HG02885 (cell line): ENCODE results near the gene DCST1.
"Not testable (repeated sequence)": the region's sequence is repeated elsewhere in the genome, so short reads cannot be mapped to it uniquely, and the experiment has no call there.

Experiments
- ATAC-seq: cut with Tn5 transposase; IDR thresholded peaks from one replicate; pipeline ENCODE4 v1.9.1; 2021; ENCODE audit warnings: mild to moderate bottlenecking; ENCODE audit not compliant: unreplicated experiment, poor library complexity

Gene DCST1

DNA sequence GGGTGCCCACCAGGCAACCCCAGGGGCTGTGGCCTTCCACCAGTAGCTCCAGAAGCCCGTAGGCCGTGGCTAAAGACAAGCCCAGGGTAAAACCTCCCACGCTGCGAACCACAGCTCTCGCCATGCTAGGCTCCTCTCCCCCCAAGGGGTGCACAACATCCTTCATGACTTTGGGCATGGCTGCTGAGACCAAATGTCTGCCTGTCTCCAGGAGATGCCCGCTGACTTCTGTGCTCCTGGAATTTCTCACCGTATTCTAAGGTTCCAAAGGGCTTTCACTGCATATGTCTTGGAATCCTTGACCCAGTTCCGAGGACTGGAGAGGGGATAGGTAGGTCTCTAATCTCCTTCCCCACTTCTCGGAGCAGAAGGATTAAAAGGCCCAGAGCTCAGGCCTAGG lies at the start of gene DCST1, which contains the start of gene DCST2:
Gene DCST1, plus strand, starts transcription at position 301 of the 400 bp plus-strand sequence. CDS start 213 bp downstream, outside the sequence.
Gene DCST2, minus strand, starts transcription at position 258 of the 400 bp plus-strand sequence. Its CDS starts 80 bp downstream, at position 178.
- ATAC-seq = no peak

DNA sequence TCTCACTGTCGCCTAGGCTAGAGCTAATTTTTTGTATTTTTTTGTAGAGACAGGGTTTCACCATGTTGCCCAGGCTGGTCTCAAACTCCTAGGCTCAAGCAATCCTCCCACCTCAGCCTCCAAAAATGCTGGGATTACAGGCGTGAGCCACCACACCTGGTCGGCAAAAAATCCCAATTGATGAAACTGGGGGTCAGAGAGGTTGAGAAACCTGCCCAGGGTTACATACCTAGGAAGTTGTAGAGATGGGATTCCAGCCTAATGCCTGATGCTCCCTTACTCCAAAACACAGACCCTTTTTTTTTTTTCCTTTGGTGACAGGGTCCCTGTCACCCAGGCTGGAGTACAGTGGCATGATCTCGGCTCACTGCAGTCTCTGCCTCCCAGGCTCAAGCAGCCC lies 46.9 kb upstream of the DCST1 start:
- ATAC-seq = not testable (repeated sequence)

- ATAC-seq = no peak
Observed at GRCh38 chr1:154987326-154987725, 46.3 kb upstream of the DCST1 start.

- no peak for ATAC-seq
Observed at GRCh38 chr1:154988058-154988954, 45.3 kb upstream of the DCST1 start.

GRCh38 chr1:154989195-154989860 lies 44.3 kb upstream of the DCST1 start:
- ATAC-seq = no peak

DNA sequence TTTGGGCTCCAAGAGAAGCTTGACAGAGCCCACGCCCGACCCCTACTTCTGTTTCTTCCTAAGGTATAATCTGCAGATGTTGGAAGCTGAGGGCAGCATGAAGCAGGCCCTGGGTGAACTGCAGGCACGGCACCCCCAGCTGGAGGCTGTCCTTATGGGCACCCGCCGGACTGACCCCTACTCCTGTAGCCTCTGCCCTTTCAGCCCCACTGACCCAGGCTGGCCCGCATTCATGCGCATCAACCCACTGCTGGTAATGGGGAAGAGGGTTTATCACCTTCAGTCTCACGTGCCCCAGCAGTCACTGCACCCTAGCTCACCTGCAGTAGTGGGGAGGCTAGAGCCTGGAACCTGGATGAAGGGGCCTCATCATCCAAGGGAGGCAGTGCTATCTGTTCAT lies 43.3 kb upstream of the DCST1 start:
- ATAC-seq = no peak

GRCh38 chr1:154992721-154993571 lies 40.7 kb upstream of the DCST1 start:
- no peak for ATAC-seq

DNA sequence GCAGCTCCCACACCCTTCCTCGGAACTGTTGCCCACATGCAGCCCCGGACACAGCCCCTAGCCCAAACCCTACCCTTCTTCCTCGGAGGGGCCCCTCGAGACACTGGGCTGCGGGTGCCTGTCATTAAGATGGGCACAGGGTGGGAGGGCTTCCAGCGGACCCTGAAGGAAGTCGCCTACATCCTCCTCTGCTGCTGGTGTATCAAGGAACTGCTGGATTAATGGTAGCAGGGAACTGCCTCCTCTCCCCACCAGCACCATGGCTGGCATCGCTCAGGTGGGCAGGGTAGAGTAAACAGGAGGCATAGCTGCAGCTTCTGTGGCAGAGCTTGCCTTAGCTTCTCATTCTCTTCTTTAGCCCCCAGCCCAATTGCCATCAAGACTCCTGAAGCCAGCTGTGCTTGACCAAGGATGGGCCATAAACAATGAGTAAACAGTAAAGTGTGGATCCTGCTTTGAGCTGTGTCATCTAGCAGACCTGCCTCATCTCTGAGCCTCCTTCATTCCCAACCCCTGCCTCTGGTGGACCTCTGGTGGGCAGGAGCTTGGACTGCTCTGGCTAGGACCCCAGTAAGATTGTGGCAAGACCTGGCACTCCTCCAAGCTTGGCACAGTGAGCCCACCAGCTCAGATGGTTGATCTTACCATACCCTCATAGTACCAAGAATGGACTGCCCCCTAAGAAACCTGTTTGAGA lies 39.9 kb upstream of the DCST1 start, which contains the start of gene LENEP:
Gene LENEP, plus strand, starts transcription at position 15 of the 697 bp plus-strand sequence. Its CDS starts 22 bp downstream, at position 37.
- no peak for ATAC-seq

- no peak for ATAC-seq
Observed at GRCh38 chr1:154994269-154994587, 39.4 kb upstream of the DCST1 start.

DNA sequence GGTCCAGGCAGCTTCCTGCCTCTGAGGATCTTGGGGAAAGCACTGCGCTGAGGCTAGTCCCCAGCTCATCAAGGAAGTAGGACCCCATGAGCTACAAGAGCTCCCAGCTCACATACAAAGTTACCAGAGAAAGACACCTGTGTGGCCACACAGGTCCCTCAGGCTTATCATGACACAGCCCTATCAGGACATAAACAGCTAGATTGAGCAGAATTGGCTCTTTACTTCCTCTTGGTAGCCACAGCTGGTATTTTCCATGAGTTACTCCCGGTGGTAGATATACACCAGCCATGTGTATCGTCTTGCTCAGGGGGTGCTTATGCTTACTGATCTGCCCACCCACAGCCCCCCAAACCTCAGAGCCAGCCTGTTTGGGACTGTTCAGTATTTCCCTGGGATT lies 39.0 kb upstream of the DCST1 start:
- ATAC-seq = no peak

DNA sequence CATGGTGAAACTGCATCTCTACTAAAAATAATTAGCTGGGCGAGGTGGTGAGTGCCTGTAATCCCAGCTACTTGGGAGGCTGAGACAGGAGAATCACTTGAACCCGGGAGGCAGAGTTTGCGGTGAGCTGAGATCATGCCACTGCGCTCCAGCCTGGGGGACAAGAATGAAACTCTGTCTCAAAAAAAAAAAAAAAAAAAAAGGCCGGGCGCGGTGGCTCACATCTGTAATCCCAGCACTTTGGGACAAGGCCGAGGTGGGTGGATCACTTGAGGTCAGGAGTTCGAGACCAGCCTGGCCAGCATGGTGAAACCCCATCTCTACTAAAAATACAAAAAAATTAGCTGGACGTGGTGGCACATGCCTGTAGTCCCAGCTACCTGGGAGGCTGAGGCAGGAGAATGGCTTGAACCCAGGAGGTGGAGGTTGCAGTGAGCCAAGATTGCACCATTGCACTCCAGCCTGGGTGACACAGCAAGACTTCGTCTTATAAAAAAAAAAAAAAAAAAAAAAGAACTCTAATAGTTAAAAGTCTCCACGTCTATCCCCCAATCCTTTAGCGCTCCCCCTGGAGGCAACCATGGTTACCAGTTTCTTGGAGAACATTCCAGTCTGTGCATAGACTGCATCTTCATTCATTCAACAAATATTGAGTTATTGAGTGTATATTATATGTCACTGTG lies 38.2 kb upstream of the DCST1 start:
- not testable (repeated sequence) for ATAC-seq

GRCh38 chr1:154996966-154997701 lies 36.5 kb upstream of the DCST1 start:
- no peak for ATAC-seq

DNA sequence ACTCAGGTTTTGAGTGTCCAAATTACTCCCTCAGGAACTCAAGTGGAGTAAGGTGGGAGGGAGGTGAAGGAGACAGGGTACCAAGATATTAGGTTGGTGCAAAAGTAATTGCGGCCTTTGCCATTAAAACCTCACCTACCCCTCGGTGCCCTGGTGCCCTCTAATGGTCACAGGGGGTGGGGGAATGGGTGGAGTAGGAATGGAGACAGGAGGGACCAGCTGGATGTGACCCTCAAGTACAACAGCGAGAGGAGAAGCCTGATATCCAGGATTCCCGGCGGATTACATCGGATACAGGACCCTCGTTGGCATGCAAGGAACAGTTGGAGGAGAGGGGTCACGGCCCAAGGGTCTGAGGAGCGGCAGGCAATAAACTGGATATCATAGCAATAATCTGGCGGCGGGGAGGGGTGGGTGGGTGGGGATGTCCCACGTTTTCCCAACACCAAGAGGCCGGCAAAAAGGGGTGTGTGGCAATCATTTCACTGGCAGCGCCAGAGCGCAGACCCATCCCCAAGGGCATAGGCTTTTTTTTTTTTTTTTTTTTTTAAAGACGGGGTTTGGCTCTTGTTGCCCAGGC lies 35.3 kb upstream of the DCST1 start:
- ATAC-seq = no peak

GRCh38 chr1:154998818-154999570 lies 34.6 kb upstream of the DCST1 start:
- ATAC-seq = no peak

GRCh38 chr1:154999571-155000410 lies 33.8 kb upstream of the DCST1 start:
- ATAC-seq = no peak

- no peak for ATAC-seq
Observed at GRCh38 chr1:155000411-155000725, 33.3 kb upstream of the DCST1 start.
